HUES48 (cell line): ENCODE measurements around the gene CKAP5.
A peak's percentile ranks its signal among the peaks of the same experiment; 100 is the strongest.

Experiments
- H3K27ac ChIP-seq: one replicate; pipeline ENCODE4 v1.7.0; 2013; ENCODE audit warnings: low read depth, low read length, inconsistent platforms
- H3K27me3 ChIP-seq: 2 replicates; pipeline ENCODE4 v1.6.1; 2013; ENCODE audit warnings: mild to moderate bottlenecking, low read length; ENCODE audit not compliant: control insufficient read depth, insufficient read depth
- H3K36me3 ChIP-seq: 2 replicates; pipeline ENCODE4 v1.6.1; 2013; ENCODE audit warnings: low read length; ENCODE audit not compliant: control insufficient read depth, insufficient read depth
- H3K4me1 ChIP-seq: 2 replicates; pipeline ENCODE4 v1.6.1; 2013; ENCODE audit warnings: mild to moderate bottlenecking, low read length; ENCODE audit not compliant: control insufficient read depth, insufficient read depth
- H3K4me3 ChIP-seq: 2 replicates; pipeline ENCODE4 v1.5.1; 2013; ENCODE audit warnings: mild to moderate bottlenecking, low read depth, low read length
- H3K9ac ChIP-seq: 2 replicates; pipeline ENCODE4 v1.6.1; 2013; ENCODE audit warnings: mild to moderate bottlenecking, low read depth, low read length, moderate library complexity
- H3K9me3 ChIP-seq: 2 replicates; pipeline ENCODE4 v1.6.1; 2013; ENCODE audit warnings: low read length; ENCODE audit not compliant: control insufficient read depth, insufficient read depth

Gene CKAP5

GRCh38 chr11:46769636-46770221 lies 76.4 kb downstream of the CKAP5 start:
- Histone ChIP-seq H3K27me3 (no peaks in the 10 kb centered on the region), H3K4me1 (peaks cover 20% of the 10 kb centered on the region), H3K27ac (no peak overlapping the region), H3K9ac (no peak overlapping the region), H3K4me3 (no peak overlapping the region), H3K9me3 (no peaks in the 10 kb centered on the region), H3K36me3 (peaks cover 69% of the 10 kb centered on the region)

GRCh38 chr11:46766656-46767055 lies 79.4 kb downstream of the CKAP5 start:
- Histone ChIP-seq H3K9me3 (no peaks in the 10 kb centered on the region), H3K9ac (no peak overlapping the region), H3K4me1 (peaks cover 20% of the 10 kb centered on the region), H3K36me3 (peaks cover 90% of the 10 kb centered on the region), H3K4me3 (no peak overlapping the region), H3K27ac (peak overlapping the region; percentile 40), H3K27me3 (no peaks in the 10 kb centered on the region)

GRCh38 chr11:46762248-46762647 lies 83.8 kb downstream of the CKAP5 start:
- Histone ChIP-seq H3K4me3 (no peak overlapping the region), H3K27ac (no peak overlapping the region), H3K27me3 (no peaks in the 10 kb centered on the region), H3K9ac (no peak overlapping the region), H3K36me3 (peaks cover 88% of the 10 kb centered on the region), H3K4me1 (peaks cover 20% of the 10 kb centered on the region), H3K9me3 (no peaks in the 10 kb centered on the region)

GRCh38 chr11:46761807-46762206 lies 84.3 kb downstream of the CKAP5 start:
- Histone ChIP-seq H3K27ac (no peak overlapping the region), H3K9ac (no peak overlapping the region), H3K4me3 (no peak overlapping the region), H3K9me3 (no peaks in the 10 kb centered on the region), H3K27me3 (no peaks in the 10 kb centered on the region), H3K36me3 (peaks cover 90% of the 10 kb centered on the region), H3K4me1 (peaks cover 19% of the 10 kb centered on the region)

- H3K27ac ChIP-seq: no peak overlapping the region
Observed at GRCh38 chr11:46760429-46761128, 85.5 kb downstream of the CKAP5 start.

GRCh38 chr11:46759196-46759595 lies 86.9 kb downstream of the CKAP5 start:
- H3K4me3 ChIP-seq: no peak overlapping the region
- peaks cover 94% of the 10 kb centered on the region for H3K36me3 ChIP-seq
- no peak overlapping the region for H3K27ac ChIP-seq
- H3K4me1 ChIP-seq: no peaks in the 10 kb centered on the region
- no peaks in the 10 kb centered on the region for H3K27me3 ChIP-seq
- no peak overlapping the region for H3K9ac ChIP-seq
- no peaks in the 10 kb centered on the region for H3K9me3 ChIP-seq

More at GRCh38 chr11:46760429-46761128, 85.5 kb downstream of the CKAP5 start:
- Histone ChIP-seq H3K27me3 (no peaks in the 10 kb centered on the region), H3K9ac (no peak overlapping the region), H3K4me3 (no peak overlapping the region), H3K36me3 (peaks cover 94% of the 10 kb centered on the region), H3K9me3 (no peaks in the 10 kb centered on the region), H3K4me1 (peaks cover 7% of the 10 kb centered on the region)

GRCh38 chr11:46755962-46756361 lies 90.1 kb downstream of the CKAP5 start:
- Histone ChIP-seq H3K36me3 (peaks cover 91% of the 10 kb centered on the region), H3K9ac (no peak overlapping the region)

GRCh38 chr11:46747150-46747549 lies 98.9 kb downstream of the CKAP5 start:
- no peaks in the 10 kb centered on the region; the same call in 1 of the 2 replicates for H3K4me1 ChIP-seq
- no peak overlapping the region for H3K27ac ChIP-seq
- no peak overlapping the region for H3K4me3 ChIP-seq
- H3K27me3 ChIP-seq: no peaks in the 10 kb centered on the region
- H3K36me3 ChIP-seq: peaks cover 94% of the 10 kb centered on the region
- H3K9me3 ChIP-seq: no peaks in the 10 kb centered on the region
- H3K9ac ChIP-seq: no peak overlapping the region

More at GRCh38 chr11:46755962-46756361, 90.1 kb downstream of the CKAP5 start:
- Histone ChIP-seq H3K27ac (no peak overlapping the region), H3K27me3 (no peaks in the 10 kb centered on the region), H3K9me3 (no peaks in the 10 kb centered on the region), H3K4me1 (no peaks in the 10 kb centered on the region), H3K4me3 (no peak overlapping the region)

GRCh38 chr11:46745995-46746394 lies 100.1 kb downstream of the CKAP5 start:
- Histone ChIP-seq H3K36me3 (peaks cover 94% of the 10 kb centered on the region), H3K4me1 (no peaks in the 10 kb centered on the region; the same call in 1 of the 2 replicates), H3K9ac (no peak overlapping the region), H3K27ac (no peak overlapping the region), H3K4me3 (no peak overlapping the region), H3K27me3 (no peaks in the 10 kb centered on the region), H3K9me3 (no peaks in the 10 kb centered on the region)

GRCh38 chr11:46745328-46745727 lies 100.8 kb downstream of the CKAP5 start:
- Histone ChIP-seq H3K4me3 (no peak overlapping the region), H3K27me3 (no peaks in the 10 kb centered on the region), H3K9me3 (no peaks in the 10 kb centered on the region), H3K9ac (no peak overlapping the region), H3K4me1 (no peaks in the 10 kb centered on the region; the same call in 1 of the 2 replicates), H3K36me3 (peaks cover 89% of the 10 kb centered on the region), H3K27ac (no peak overlapping the region)

GRCh38 chr11:46743693-46744339 lies 102.3 kb downstream of the CKAP5 start:
- no peaks in the 10 kb centered on the region for H3K9me3 ChIP-seq
- H3K27me3 ChIP-seq: no peaks in the 10 kb centered on the region
- peak overlapping the region; percentile 47 for H3K27ac ChIP-seq
- peaks cover 2% of the 10 kb centered on the region; the same call in 1 of the 2 replicates for H3K4me1 ChIP-seq
- H3K9ac ChIP-seq: no peak overlapping the region
- peaks cover 81% of the 10 kb centered on the region for H3K36me3 ChIP-seq
- H3K4me3 ChIP-seq: no peak overlapping the region
